Measurements from ENCODE around the gene ZNF417.
A peak's percentile ranks its signal among the peaks of the same experiment; 100 is the strongest.
"Not testable (repeated sequence)": the region's sequence is repeated elsewhere in the genome, so short reads cannot be mapped to it uniquely, and the experiment has no call there.

Gene ZNF417

DNA sequence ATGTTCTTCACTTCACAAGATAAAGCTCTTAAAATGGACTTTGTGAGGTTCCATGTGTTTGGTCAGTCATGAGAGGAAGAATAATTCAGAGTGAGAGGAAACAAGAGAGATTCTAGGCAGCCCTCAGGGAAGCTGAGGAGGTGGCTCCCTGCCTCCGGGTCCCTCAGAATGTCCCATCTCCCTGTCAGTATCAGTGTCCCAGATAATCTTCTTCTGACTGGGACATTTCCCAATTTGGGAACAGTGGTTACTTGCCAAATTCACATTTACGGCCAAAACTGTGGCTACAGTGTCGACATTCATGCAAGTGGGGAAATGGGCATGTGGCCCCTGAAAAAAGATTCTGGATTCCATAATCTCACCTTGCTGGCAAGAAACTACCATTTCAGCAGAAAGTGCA is 9.0 kb downstream of the ZNF417 start:
- no peak overlapping the region for H3K4me3 ChIP-seq (ENCODE audit: low read length)
- DNase-seq (ENCODE audit: low read depth): no peak
- TF ChIP-seq, protein P1, sequence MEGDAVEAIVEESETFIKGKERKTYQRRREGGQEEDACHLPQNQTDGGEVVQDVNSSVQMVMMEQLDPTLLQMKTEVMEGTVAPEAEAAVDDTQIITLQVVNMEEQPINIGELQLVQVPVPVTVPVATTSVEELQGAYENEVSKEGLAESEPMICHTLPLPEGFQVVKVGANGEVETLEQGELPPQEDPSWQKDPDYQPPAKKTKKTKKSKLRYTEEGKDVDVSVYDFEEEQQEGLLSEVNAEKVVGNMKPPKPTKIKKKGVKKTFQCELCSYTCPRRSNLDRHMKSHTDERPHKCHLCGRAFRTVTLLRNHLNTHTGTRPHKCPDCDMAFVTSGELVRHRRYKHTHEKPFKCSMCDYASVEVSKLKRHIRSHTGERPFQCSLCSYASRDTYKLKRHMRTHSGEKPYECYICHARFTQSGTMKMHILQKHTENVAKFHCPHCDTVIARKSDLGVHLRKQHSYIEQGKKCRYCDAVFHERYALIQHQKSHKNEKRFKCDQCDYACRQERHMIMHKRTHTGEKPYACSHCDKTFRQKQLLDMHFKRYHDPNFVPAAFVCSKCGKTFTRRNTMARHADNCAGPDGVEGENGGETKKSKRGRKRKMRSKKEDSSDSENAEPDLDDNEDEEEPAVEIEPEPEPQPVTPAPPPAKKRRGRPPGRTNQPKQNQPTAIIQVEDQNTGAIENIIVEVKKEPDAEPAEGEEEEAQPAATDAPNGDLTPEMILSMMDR (IDR thresholded peaks at IDR 0.05; ENCODE audit: insufficient read depth, low read depth, low read length, missing control alignments): no peak

- no peak overlapping the region for H3K4me3 ChIP-seq (ENCODE audit: low read length)
- TF ChIP-seq, protein P1 (IDR thresholded peaks at IDR 0.05; ENCODE audit: insufficient read depth, low read depth, low read length, missing control alignments): no peak
- DNase-seq (ENCODE audit: low read depth): no peak
Measured at GRCh38 chr19:57905258-57905657, 11.1 kb downstream of the ZNF417 start.

GRCh38 chr19:57903618-57904184 is 12.7 kb downstream of the ZNF417 start:
- DNase-seq (ENCODE audit: low read depth): no peak
- no peak overlapping the region for H3K4me3 ChIP-seq (ENCODE audit: low read length)
- TF ChIP-seq, protein P1 (IDR thresholded peaks at IDR 0.05; ENCODE audit: insufficient read depth, low read depth, low read length, missing control alignments): no peak

DNA sequence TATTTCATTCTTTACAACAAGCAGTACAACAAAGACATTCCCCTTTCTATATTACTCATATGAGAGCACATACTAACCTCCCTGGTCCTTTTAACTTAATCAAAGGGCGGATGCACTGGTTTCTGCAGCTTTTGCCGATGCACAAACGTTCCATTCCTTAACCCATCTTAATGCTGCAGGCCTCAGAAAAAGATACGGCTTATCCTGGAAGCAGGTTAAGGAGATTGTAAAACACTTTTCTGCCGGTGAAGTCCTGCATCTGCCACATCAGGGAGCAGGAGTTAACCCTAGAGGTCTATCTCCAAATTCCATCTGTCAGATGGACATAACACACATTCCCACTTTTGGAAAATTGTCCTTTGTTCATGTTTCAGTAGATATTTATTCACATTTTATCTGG is 16.1 kb downstream of the ZNF417 start:
- no peak for DNase-seq (ENCODE audit: low read depth)
- TF ChIP-seq, protein P1 (IDR thresholded peaks at IDR 0.05; ENCODE audit: insufficient read depth, low read depth, low read length, missing control alignments): no peak
- H3K4me3 ChIP-seq (ENCODE audit: low read length): no peak overlapping the region

GRCh38 chr19:57890706-57891105 is 25.7 kb downstream of the ZNF417 start:
- not testable (repeated sequence) for H3K4me3 ChIP-seq (ENCODE audit: low read length)
- DNase-seq (ENCODE audit: low read depth): peak; percentile 74

- peak within 1 kb of the TSS; percentile 91 for H3K4me3 ChIP-seq (ENCODE audit: low read length)
- DNase-seq (ENCODE audit: low read depth): peak; percentile 82
- TF ChIP-seq, protein P1 (IDR thresholded peaks at IDR 0.05; ENCODE audit: insufficient read depth, low read depth, low read length, missing control alignments): peak; percentile 42
Measured at GRCh38 chr19:57888560-57889231, 27.7 kb downstream of the ZNF417 start, which contains the start of gene ZNF814. Gene ZNF814 (minus strand): TSS chr19:57889037. CDS start chr19:57888802, 235 bp downstream.

DNA sequence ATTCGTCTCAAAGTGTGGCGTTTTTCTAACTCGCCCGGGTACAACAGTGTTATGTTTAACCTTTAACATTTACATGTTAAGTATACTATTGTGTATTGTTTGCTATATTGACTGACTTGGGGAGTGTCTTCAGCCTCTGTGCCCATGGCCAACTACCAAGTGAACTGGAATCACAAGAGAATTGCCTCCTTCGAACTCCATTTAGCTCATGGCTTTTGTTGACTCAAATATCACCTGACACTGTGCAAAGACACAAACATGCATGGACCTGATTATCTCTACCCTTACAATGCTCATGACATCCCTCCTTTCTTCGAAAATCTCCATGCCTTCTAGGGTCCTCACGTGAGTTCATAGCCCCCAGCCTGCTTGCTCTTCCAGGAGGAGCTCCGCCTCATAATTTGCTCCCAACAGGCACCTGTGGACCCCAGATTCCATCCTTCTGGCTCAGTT is 28.3 kb downstream of the ZNF417 start:
- DNase-seq (ENCODE audit: low read depth): peak; percentile 55
- TF ChIP-seq, protein P1 (IDR thresholded peaks at IDR 0.05; ENCODE audit: insufficient read depth, low read depth, low read length, missing control alignments): no peak
- H3K4me3 ChIP-seq (ENCODE audit: low read length): peak overlapping the region; percentile 91

All from epithelial cell of esophagus (primary cell).